HepG2 (cell line): ENCODE results near the gene ZBTB1. TPM values are rescaled to one million over a fixed set of nuclear protein-coding genes. Genes with fewer than 3 reads are reported as not detected.
A peak's percentile ranks its signal among the peaks of the same experiment; 100 is the strongest.

ENCODE experiments used
- ARNT2 ChIP-seq: sonication (generic); formaldehyde crosslinking; IDR thresholded peaks from 2 replicates; pipeline ENCODE4 v1.8.0; 2022; ENCODE audit warnings: mild to moderate bottlenecking, low read depth, missing genetic modification reagents, moderate library complexity
- EZH2 ChIP-seq: conservative IDR thresholded peaks from 2 replicates; pipeline ENCODE4 v1.6.1; 2012; ENCODE audit warnings: mild to moderate bottlenecking, low read depth, low read length, moderate library complexity
- HCFC1 ChIP-seq: fragments of 150-350 bp; IDR thresholded peaks from 2 replicates; pipeline ENCODE4 v1.6.1; 2014; ENCODE audit warnings: low read depth, low read length
- KDM5B ChIP-seq: sonication (generic); formaldehyde crosslinking; IDR thresholded peaks from 2 replicates; pipeline ENCODE4 v1.4.0; 2020; ENCODE audit warnings: missing genetic modification reagents, mild to moderate bottlenecking, borderline replicate concordance
- RNF219 ChIP-seq: sonication (generic); formaldehyde crosslinking; IDR thresholded peaks from 2 replicates; pipeline ENCODE4 v1.5.0; 2020; ENCODE audit warnings: mild to moderate bottlenecking, missing genetic modification reagents
- SNAI1 ChIP-seq: sonication (generic); formaldehyde crosslinking; IDR thresholded peaks from 2 replicates; pipeline ENCODE4 v1.5.0; 2020; ENCODE audit warnings: mild to moderate bottlenecking, missing genetic modification reagents, borderline replicate concordance
- ZBTB7A ChIP-seq: sonication (generic); formaldehyde crosslinking; IDR thresholded peaks from 2 replicates; pipeline ENCODE4 v1.8.0; 2022; ENCODE audit warnings: mild to moderate bottlenecking, missing genetic modification reagents
- ZKSCAN1 ChIP-seq: fragments of 150-350 bp; IDR thresholded peaks from 2 replicates; pipeline ENCODE4 v1.6.1; 2014; ENCODE audit warnings: low read length
- ZNF251 ChIP-seq: sonication (generic); formaldehyde crosslinking; IDR thresholded peaks from 2 replicates; pipeline ENCODE4 v1.9.0; 2021; ENCODE audit warnings: mild to moderate bottlenecking, missing genetic modification reagents
- ZNF446 ChIP-seq: sonication (generic); formaldehyde crosslinking; IDR thresholded peaks from 2 replicates; pipeline ENCODE4 v1.5.0; 2020; ENCODE audit warnings: mild to moderate bottlenecking, missing genetic modification reagents
- ZNF510 ChIP-seq: sonication (generic); formaldehyde crosslinking; IDR thresholded peaks from 2 replicates; pipeline ENCODE4 v1.4.0; 2020; ENCODE audit warnings: low read depth, mild to moderate bottlenecking, missing genetic modification reagents
- ZNF704 ChIP-seq: sonication (generic); formaldehyde crosslinking; IDR thresholded peaks from 2 replicates; pipeline ENCODE4 v1.8.1; 2023; ENCODE audit warnings: mild to moderate bottlenecking, inconsistent platforms, moderate library complexity, missing genetic modification reagents, borderline replicate concordance
- ZSCAN25 ChIP-seq: sonication (generic); formaldehyde crosslinking; IDR thresholded peaks from 2 replicates; pipeline ENCODE4 v1.8.0; 2022; ENCODE audit warnings: mild to moderate bottlenecking, missing genetic modification reagents
- polyA plus RNA-seq, 8 experiments: library from polyadenylated mRNA; depleted of rRNA in 3 of 8; stranded (reverse) in 7 of 8; unstranded in 1 of 8; fragments of >200 nt; fragmentation: Illumina TruSeq in 4 of 8; extraction: Trizol in 4 of 8; gene quantifications; 2 replicates each; pipeline versions ENCODE4 v1.2.1 to v1.2.3, GENCODE V29; 2011 to 2016; ENCODE audit warnings: low read depth in 4 of 8, missing spikeins in 1 of 8, mixed read lengths in 1 of 8; ENCODE audit not compliant: insufficient read depth in 1 of 8
- total RNA-seq, 5 experiments: library from RNA; depleted of rRNA; stranded (reverse); fragments of >200 nt; fragmentation: Illumina TruSeq; extraction: Trizol; gene quantifications; 2 replicates each; pipeline ENCODE4 v1.2.3, GENCODE V29; 2016; ENCODE audit warnings: low read depth in 1 of 5
- TF ChIP-seq, protein P1 (sequence below): sonication (generic); formaldehyde crosslinking; IDR thresholded peaks from 2 replicates; pipeline ENCODE4 v1.4.0; 2020; ENCODE audit warnings: missing genetic modification reagents, borderline replicate concordance
- TF ChIP-seq, protein P2 (sequence below): IDR thresholded peaks from 2 replicates; pipeline ENCODE4 v1.4.0; 2020; ENCODE audit warnings: mild to moderate bottlenecking, missing genetic modification reagents

ZBTB1 gene
- total and polyA plus RNA-seq, 2 of the 13 experiments (the other 11 are each of a cell fraction or from before 2014, with no cell fraction given) = 18.8 to 22.6 TPM

GRCh38 chr14:64504310-64504896 lies at the start of gene ZBTB1 (continued):
- TF ChIP-seq HCFC1 (no peak), KDM5B (CRISPR knock-in tag) (no peak; the same call in 1 of the 2 replicates), SNAI1 (0 out of 2 replicates have a peak, but pooled peaks have one; percentile 32), ZNF446 (CRISPR knock-in tag) (peak; percentile 65; the same call in 1 of the 2 replicates), ZBTB7A (CRISPR knock-in tag) (no peak), RNF219 (CRISPR knock-in tag) (no peak), ZKSCAN1 (no peak), ZNF510 (CRISPR knock-in tag) (no peak), ZSCAN25 (no peak), ARNT2 (CRISPR knock-in tag) (no peak), EZH2 (no peak), ZNF251 (CRISPR knock-in tag) (no peak), ZNF704 (no peak)
- TF ChIP-seq, protein P1, sequence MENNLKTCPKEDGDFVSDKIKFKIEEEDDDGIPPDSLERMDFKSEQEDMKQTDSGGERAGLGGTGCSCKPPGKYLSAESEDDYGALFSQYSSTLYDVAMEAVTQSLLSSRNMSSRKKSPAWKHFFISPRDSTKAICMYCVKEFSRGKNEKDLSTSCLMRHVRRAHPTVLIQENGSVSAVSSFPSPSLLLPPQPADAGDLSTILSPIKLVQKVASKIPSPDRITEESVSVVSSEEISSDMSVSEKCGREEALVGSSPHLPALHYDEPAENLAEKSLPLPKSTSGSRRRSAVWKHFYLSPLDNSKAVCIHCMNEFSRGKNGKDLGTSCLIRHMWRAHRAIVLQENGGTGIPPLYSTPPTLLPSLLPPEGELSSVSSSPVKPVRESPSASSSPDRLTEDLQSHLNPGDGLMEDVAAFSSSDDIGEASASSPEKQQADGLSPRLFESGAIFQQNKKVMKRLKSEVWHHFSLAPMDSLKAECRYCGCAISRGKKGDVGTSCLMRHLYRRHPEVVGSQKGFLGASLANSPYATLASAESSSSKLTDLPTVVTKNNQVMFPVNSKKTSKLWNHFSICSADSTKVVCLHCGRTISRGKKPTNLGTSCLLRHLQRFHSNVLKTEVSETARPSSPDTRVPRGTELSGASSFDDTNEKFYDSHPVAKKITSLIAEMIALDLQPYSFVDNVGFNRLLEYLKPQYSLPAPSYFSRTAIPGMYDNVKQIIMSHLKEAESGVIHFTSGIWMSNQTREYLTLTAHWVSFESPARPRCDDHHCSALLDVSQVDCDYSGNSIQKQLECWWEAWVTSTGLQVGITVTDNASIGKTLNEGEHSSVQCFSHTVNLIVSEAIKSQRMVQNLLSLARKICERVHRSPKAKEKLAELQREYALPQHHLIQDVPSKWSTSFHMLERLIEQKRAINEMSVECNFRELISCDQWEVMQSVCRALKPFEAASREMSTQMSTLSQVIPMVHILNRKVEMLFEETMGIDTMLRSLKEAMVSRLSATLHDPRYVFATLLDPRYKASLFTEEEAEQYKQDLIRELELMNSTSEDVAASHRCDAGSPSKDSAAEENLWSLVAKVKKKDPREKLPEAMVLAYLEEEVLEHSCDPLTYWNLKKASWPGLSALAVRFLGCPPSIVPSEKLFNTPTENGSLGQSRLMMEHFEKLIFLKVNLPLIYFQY (CRISPR knock-in tag) = no peak
- TF ChIP-seq, protein P2, sequence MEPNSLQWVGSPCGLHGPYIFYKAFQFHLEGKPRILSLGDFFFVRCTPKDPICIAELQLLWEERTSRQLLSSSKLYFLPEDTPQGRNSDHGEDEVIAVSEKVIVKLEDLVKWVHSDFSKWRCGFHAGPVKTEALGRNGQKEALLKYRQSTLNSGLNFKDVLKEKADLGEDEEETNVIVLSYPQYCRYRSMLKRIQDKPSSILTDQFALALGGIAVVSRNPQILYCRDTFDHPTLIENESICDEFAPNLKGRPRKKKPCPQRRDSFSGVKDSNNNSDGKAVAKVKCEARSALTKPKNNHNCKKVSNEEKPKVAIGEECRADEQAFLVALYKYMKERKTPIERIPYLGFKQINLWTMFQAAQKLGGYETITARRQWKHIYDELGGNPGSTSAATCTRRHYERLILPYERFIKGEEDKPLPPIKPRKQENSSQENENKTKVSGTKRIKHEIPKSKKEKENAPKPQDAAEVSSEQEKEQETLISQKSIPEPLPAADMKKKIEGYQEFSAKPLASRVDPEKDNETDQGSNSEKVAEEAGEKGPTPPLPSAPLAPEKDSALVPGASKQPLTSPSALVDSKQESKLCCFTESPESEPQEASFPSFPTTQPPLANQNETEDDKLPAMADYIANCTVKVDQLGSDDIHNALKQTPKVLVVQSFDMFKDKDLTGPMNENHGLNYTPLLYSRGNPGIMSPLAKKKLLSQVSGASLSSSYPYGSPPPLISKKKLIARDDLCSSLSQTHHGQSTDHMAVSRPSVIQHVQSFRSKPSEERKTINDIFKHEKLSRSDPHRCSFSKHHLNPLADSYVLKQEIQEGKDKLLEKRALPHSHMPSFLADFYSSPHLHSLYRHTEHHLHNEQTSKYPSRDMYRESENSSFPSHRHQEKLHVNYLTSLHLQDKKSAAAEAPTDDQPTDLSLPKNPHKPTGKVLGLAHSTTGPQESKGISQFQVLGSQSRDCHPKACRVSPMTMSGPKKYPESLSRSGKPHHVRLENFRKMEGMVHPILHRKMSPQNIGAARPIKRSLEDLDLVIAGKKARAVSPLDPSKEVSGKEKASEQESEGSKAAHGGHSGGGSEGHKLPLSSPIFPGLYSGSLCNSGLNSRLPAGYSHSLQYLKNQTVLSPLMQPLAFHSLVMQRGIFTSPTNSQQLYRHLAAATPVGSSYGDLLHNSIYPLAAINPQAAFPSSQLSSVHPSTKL (CRISPR knock-in tag) = peak; percentile 46; the same call in 1 of the 2 replicates
